HAP-1 (cell line): ENCODE results near the gene PEBP1.
"Not testable (repeated sequence)": the region's sequence is repeated elsewhere in the genome, so short reads cannot be mapped to it uniquely, and the experiment has no call there.

ENCODE experiments used
- DNase-seq, 2 experiments: peaks; one replicate each; pipeline ENCODE4 v3.0.0-alpha.2; 2016 to 2020; ENCODE audit warnings: low spot score in 2 of 2
- H3K27me3 ChIP-seq: fragments of 250-450 bp; sonication (Bioruptor Pico); 2 replicates; pipeline ENCODE4 v1.5.1; 2020; ENCODE audit warnings: low read depth, mild to moderate bottlenecking, moderate library complexity
- H3K36me3 ChIP-seq: fragments of 250-450 bp; sonication (Bioruptor Pico); replicated peaks from 2 replicates; pipeline ENCODE4 v1.5.1; 2020; ENCODE audit warnings: mild to moderate bottlenecking
- H3K4me1 ChIP-seq: fragments of 250-450 bp; sonication (Bioruptor Pico); 2 replicates; pipeline ENCODE4 v1.5.1; 2020; ENCODE audit warnings: mild to moderate bottlenecking
- H3K4me3 ChIP-seq: fragments of 250-450 bp; sonication (Bioruptor Pico); 2 replicates; pipeline ENCODE4 v1.5.1; 2020; ENCODE audit warnings: mild to moderate bottlenecking, moderate library complexity
- H3K9me3 ChIP-seq: fragments of 250-450 bp; sonication (Bioruptor Pico); 2 replicates; pipeline ENCODE4 v1.5.1; 2020; ENCODE audit warnings: mild to moderate bottlenecking, moderate library complexity
- in situ Hi-C: fragments of 300-500 bp; cut with MboI; formaldehyde crosslinking; loops from 3 replicates; pipeline ENCODE4 v1.14.3; 2020; ENCODE audit warnings: low sequenced_read_pairs, inconsistent platforms, mixed read lengths

The PEBP1 gene

GRCh38 chr12:118119449-118119879 lies 16.5 kb upstream of the PEBP1 start:
- Histone ChIP-seq H3K4me3 (no peak overlapping the region), H3K36me3 (no peaks in the 10 kb centered on the region; the same call in 1 of the 2 replicates), H3K9me3 (no peaks in the 10 kb centered on the region), H3K4me1 (peaks cover 13% of the 10 kb centered on the region), H3K27me3 (no peaks in the 10 kb centered on the region)
- in situ Hi-C loops, result no loop called here
- no peak for DNase-seq

GRCh38 chr12:118120579-118121363 lies 15.2 kb upstream of the PEBP1 start:
- H3K36me3 ChIP-seq, result no peaks in the 10 kb centered on the region; the same call in 1 of the 2 replicates
- H3K4me1 ChIP-seq, result peaks cover 13% of the 10 kb centered on the region
- in situ Hi-C loops, result no loop called here
- H3K9me3 ChIP-seq, result no peaks in the 10 kb centered on the region
- H3K4me3 ChIP-seq, result no peak overlapping the region
- no peaks in the 10 kb centered on the region for H3K27me3 ChIP-seq
- peak; percentile 72 to 87 for DNase-seq

GRCh38 chr12:118122264-118122663 lies 13.7 kb upstream of the PEBP1 start:
- Histone ChIP-seq H3K4me3 (no peak overlapping the region), H3K9me3 (no peaks in the 10 kb centered on the region), H3K36me3 (no peaks in the 10 kb centered on the region; the same call in 1 of the 2 replicates), H3K4me1 (peaks cover 13% of the 10 kb centered on the region), H3K27me3 (no peaks in the 10 kb centered on the region)
- in situ Hi-C loops, result no loop called here
- DNase-seq, result no peak

- Histone ChIP-seq H3K4me1 (peaks cover 13% of the 10 kb centered on the region), H3K9me3 (no peaks in the 10 kb centered on the region), H3K27me3 (no peaks in the 10 kb centered on the region), H3K36me3 (no peaks in the 10 kb centered on the region; the same call in 1 of the 2 replicates), H3K4me3 (no peak overlapping the region)
- no peak for DNase-seq
- in situ Hi-C loops, result no loop called here
Observed at GRCh38 chr12:118124333-118124874, 11.5 kb upstream of the PEBP1 start.

GRCh38 chr12:118125743-118126118 lies 10.2 kb upstream of the PEBP1 start:
- Histone ChIP-seq H3K9me3 (no peaks in the 10 kb centered on the region), H3K27me3 (no peaks in the 10 kb centered on the region), H3K36me3 (no peaks in the 10 kb centered on the region; the same call in 1 of the 2 replicates), H3K4me1 (peaks cover 8% of the 10 kb centered on the region), H3K4me3 (no peak overlapping the region)
- in situ Hi-C loops, result no loop called here
- DNase-seq, result no peak

GRCh38 chr12:118126119-118126757 lies 9.7 kb upstream of the PEBP1 start:
- no peaks in the 10 kb centered on the region; the same call in 1 of the 2 replicates for H3K36me3 ChIP-seq
- no peaks in the 10 kb centered on the region for H3K9me3 ChIP-seq
- H3K4me3 ChIP-seq, result no peak overlapping the region
- no peaks in the 10 kb centered on the region for H3K27me3 ChIP-seq
- in situ Hi-C loops, result no loop called here
- H3K4me1 ChIP-seq, result peaks cover 6% of the 10 kb centered on the region
- DNase-seq, result no peak

GRCh38 chr12:118127867-118128266 lies 8.1 kb upstream of the PEBP1 start:
- in situ Hi-C loops, result no loop called here
- H3K27me3 ChIP-seq, result no peaks in the 10 kb centered on the region
- H3K36me3 ChIP-seq, result no peaks in the 10 kb centered on the region; the same call in 1 of the 2 replicates
- H3K4me3 ChIP-seq, result no peak overlapping the region
- peaks cover 15% of the 10 kb centered on the region for H3K4me1 ChIP-seq
- H3K9me3 ChIP-seq, result no peaks in the 10 kb centered on the region
- DNase-seq, result no peak

GRCh38 chr12:118129436-118129835 lies 6.5 kb upstream of the PEBP1 start:
- H3K27me3 ChIP-seq, in situ Hi-C loops, H3K9me3 ChIP-seq, DNase-seq, H3K36me3 ChIP-seq, H3K4me3 ChIP-seq: not testable (repeated sequence)
- peaks cover 15% of the 10 kb centered on the region for H3K4me1 ChIP-seq

GRCh38 chr12:118136559-118137003 lies 657 bp downstream of the PEBP1 start:
- H3K36me3 ChIP-seq, result peaks cover 46% of the 10 kb centered on the region
- H3K9me3 ChIP-seq, result no peaks in the 10 kb centered on the region
- H3K4me1 ChIP-seq, result peaks cover 16% of the 10 kb centered on the region
- no peaks in the 10 kb centered on the region for H3K27me3 ChIP-seq
- in situ Hi-C loops, result loop anchor here (10.0 kb wide), 1 partner anchor 238 kb away; the partner anchor contains the start of genes SUDS3 and TAOK3
- H3K4me3 ChIP-seq, result peak overlapping the region; percentile 85
- peak; percentile 21 to 51 for DNase-seq

GRCh38 chr12:118137148-118137678 lies 1.3 kb downstream of the PEBP1 start:
- no peaks in the 10 kb centered on the region for H3K27me3 ChIP-seq
- in situ Hi-C loops, result loop anchor here (10.0 kb wide), 1 partner anchor 238 kb away; the partner anchor contains the start of genes SUDS3 and TAOK3
- peaks cover 51% of the 10 kb centered on the region for H3K36me3 ChIP-seq
- peaks cover 10% of the 10 kb centered on the region for H3K4me1 ChIP-seq
- H3K4me3 ChIP-seq, result peak overlapping the region; percentile 85
- no peaks in the 10 kb centered on the region for H3K9me3 ChIP-seq
- no peak for DNase-seq

GRCh38 chr12:118140825-118141224 lies 4.9 kb downstream of the PEBP1 start:
- H3K4me1 ChIP-seq, result peaks cover 5% of the 10 kb centered on the region
- H3K9me3 ChIP-seq, result no peaks in the 10 kb centered on the region
- no peaks in the 10 kb centered on the region for H3K27me3 ChIP-seq
- no peak for DNase-seq
- in situ Hi-C loops, result no loop called here
- H3K4me3 ChIP-seq, result no peak overlapping the region
- peaks cover 81% of the 10 kb centered on the region for H3K36me3 ChIP-seq

- in situ Hi-C loops, result no loop called here
- no peak for DNase-seq
- H3K36me3 ChIP-seq, result peaks cover 69% of the 10 kb centered on the region
- H3K4me3 ChIP-seq, result no peak overlapping the region
- H3K27me3 ChIP-seq, result no peaks in the 10 kb centered on the region
- no peaks in the 10 kb centered on the region for H3K9me3 ChIP-seq
- no peaks in the 10 kb centered on the region for H3K4me1 ChIP-seq
Observed at GRCh38 chr12:118144499-118144898, 8.6 kb downstream of the PEBP1 start.

- H3K27me3 ChIP-seq, result no peaks in the 10 kb centered on the region
- H3K4me3 ChIP-seq, result no peak overlapping the region
- in situ Hi-C loops, result no loop called here
- no peaks in the 10 kb centered on the region for H3K9me3 ChIP-seq
- peaks cover 61% of the 10 kb centered on the region for H3K36me3 ChIP-seq
- H3K4me1 ChIP-seq, result no peaks in the 10 kb centered on the region
- no peak for DNase-seq
Observed at GRCh38 chr12:118145113-118145797, 9.3 kb downstream of the PEBP1 start.
